Measurements from ENCODE around the gene TPRG1.

The TPRG1 gene

DNA sequence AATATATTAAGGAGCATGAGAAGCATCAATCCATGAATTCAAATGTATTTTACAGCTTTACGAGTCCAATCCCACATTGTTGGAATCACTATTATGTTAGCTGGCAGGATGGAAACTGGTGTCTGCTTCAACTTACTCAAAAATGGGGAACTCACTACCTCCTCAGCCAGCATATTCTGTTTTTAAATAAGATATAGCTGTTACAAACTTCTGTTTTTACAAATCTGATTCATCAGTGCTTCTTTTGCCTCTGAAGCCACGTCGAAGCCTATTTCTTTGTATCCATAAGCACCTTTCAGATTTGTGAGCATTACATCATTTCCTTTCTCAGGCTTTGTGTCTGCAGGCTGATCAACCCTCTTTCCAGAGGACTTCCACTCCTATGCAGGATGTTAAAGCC lies 105.9 kb downstream of the TPRG1 start:
- no peak overlapping the region for H3K4me3 ChIP-seq (ENCODE audit: control insufficient read depth, low read depth, low read length)
- TF ChIP-seq, protein P1, sequence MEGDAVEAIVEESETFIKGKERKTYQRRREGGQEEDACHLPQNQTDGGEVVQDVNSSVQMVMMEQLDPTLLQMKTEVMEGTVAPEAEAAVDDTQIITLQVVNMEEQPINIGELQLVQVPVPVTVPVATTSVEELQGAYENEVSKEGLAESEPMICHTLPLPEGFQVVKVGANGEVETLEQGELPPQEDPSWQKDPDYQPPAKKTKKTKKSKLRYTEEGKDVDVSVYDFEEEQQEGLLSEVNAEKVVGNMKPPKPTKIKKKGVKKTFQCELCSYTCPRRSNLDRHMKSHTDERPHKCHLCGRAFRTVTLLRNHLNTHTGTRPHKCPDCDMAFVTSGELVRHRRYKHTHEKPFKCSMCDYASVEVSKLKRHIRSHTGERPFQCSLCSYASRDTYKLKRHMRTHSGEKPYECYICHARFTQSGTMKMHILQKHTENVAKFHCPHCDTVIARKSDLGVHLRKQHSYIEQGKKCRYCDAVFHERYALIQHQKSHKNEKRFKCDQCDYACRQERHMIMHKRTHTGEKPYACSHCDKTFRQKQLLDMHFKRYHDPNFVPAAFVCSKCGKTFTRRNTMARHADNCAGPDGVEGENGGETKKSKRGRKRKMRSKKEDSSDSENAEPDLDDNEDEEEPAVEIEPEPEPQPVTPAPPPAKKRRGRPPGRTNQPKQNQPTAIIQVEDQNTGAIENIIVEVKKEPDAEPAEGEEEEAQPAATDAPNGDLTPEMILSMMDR (conservative IDR thresholded peaks at IDR 0.05; ENCODE audit: control insufficient read depth, insufficient read depth, low read depth, low read length): no peak
- DNase-seq (ENCODE audit: low read depth): no peak

DNA sequence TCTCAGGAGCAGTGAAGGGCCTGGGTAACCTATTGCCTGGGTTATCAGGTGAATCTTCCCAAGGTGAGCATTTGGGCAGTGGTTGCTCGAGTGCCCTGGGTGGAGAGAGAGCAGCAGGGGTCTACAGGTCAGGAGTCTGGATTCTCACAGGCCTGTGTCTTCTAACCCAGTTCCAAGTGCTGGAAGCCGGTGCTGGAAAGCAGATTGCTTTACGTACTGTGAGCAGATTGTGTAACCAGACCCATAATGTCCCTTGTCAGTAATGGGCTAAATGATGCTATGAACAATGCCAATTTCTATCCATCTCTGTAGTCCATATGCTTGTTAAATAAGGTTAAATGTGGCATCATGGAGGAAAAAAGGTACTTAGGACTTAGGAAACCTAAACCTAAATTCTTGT lies 106.5 kb downstream of the TPRG1 start:
- no peak for DNase-seq (ENCODE audit: low read depth)
- no peak overlapping the region for H3K4me3 ChIP-seq (ENCODE audit: control insufficient read depth, low read depth, low read length)
- TF ChIP-seq, protein P1 (conservative IDR thresholded peaks at IDR 0.05; ENCODE audit: control insufficient read depth, insufficient read depth, low read depth, low read length): no peak

GRCh38 chr3:189282189-189282588 lies 110.4 kb downstream of the TPRG1 start:
- TF ChIP-seq, protein P1 (conservative IDR thresholded peaks at IDR 0.05; ENCODE audit: control insufficient read depth, insufficient read depth, low read depth, low read length): no peak
- no peak overlapping the region for H3K4me3 ChIP-seq (ENCODE audit: control insufficient read depth, low read depth, low read length)
- DNase-seq (ENCODE audit: low read depth): no peak

GRCh38 chr3:189282741-189283140 lies 111.0 kb downstream of the TPRG1 start:
- TF ChIP-seq, protein P1 (conservative IDR thresholded peaks at IDR 0.05; ENCODE audit: control insufficient read depth, insufficient read depth, low read depth, low read length): no peak
- no peak for DNase-seq (ENCODE audit: low read depth)
- no peak overlapping the region for H3K4me3 ChIP-seq (ENCODE audit: control insufficient read depth, low read depth, low read length)

- no peak overlapping the region for H3K4me3 ChIP-seq (ENCODE audit: control insufficient read depth, low read depth, low read length)
- no peak for DNase-seq (ENCODE audit: low read depth)
- TF ChIP-seq, protein P1 (conservative IDR thresholded peaks at IDR 0.05; ENCODE audit: control insufficient read depth, insufficient read depth, low read depth, low read length): no peak
Observed at GRCh38 chr3:189286188-189286587, 114.4 kb downstream of the TPRG1 start.

GRCh38 chr3:189286916-189287315 lies 115.1 kb downstream of the TPRG1 start:
- DNase-seq (ENCODE audit: low read depth): no peak
- no peak overlapping the region for H3K4me3 ChIP-seq (ENCODE audit: control insufficient read depth, low read depth, low read length)
- TF ChIP-seq, protein P1 (conservative IDR thresholded peaks at IDR 0.05; ENCODE audit: control insufficient read depth, insufficient read depth, low read depth, low read length): no peak

Data from fibroblast of mammary gland (primary cell).